ENCODE results near the gene ADCY6.

The ADCY6 gene

DNA sequence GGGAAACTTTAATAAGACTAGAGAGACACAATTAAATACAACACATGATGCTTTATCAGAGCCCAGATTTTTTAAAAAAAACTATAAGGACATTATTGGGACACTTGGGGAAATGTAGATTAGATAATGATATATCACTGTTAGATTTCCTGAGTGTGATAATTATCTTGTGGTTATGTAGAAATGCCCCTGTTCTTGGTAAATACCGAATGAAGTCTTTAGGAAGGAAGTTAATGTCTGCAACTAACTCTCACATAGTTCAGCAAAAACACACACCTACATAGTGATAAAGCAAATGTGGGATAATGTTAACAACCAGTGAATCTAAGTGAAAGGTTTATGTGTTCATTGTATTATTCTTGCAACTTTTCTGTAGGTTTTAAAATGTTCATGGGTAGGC is 14.8 kb upstream of the ADCY6 start:
- no peak overlapping the region for H2AFZ ChIP-seq (ENCODE audit: low read depth, low read length)
- no peak overlapping the region for H3K27ac ChIP-seq (ENCODE audit: low read length)
- H3K79me2 ChIP-seq (ENCODE audit: insufficient read depth, low read length), result no peaks in the 10 kb centered on the region
- no peak overlapping the region for H3K4me2 ChIP-seq (ENCODE audit: insufficient read depth, low read length)
- TF ChIP-seq, protein P1, sequence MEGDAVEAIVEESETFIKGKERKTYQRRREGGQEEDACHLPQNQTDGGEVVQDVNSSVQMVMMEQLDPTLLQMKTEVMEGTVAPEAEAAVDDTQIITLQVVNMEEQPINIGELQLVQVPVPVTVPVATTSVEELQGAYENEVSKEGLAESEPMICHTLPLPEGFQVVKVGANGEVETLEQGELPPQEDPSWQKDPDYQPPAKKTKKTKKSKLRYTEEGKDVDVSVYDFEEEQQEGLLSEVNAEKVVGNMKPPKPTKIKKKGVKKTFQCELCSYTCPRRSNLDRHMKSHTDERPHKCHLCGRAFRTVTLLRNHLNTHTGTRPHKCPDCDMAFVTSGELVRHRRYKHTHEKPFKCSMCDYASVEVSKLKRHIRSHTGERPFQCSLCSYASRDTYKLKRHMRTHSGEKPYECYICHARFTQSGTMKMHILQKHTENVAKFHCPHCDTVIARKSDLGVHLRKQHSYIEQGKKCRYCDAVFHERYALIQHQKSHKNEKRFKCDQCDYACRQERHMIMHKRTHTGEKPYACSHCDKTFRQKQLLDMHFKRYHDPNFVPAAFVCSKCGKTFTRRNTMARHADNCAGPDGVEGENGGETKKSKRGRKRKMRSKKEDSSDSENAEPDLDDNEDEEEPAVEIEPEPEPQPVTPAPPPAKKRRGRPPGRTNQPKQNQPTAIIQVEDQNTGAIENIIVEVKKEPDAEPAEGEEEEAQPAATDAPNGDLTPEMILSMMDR (IDR thresholded peaks at IDR 0.05; ENCODE audit: borderline replicate concordance, extremely low read depth, low read length, poor library complexity, severe bottlenecking), result no peak
- no peak for TF ChIP-seq EZH2 (IDR thresholded peaks at IDR 0.05; ENCODE audit: borderline replicate concordance, low read depth, low read length, severe bottlenecking)
- DNase-seq (no peak), ATAC-seq (ENCODE audit: insufficient read depth, low read depth) (no peak; the same call in 2 of the 3 replicates)
- no peaks in the 10 kb centered on the region for H3K27me3 ChIP-seq (ENCODE audit: insufficient read depth, low read length, poor library complexity)
- no peaks in the 10 kb centered on the region for H3K9me3 ChIP-seq (ENCODE audit: insufficient read depth, low read length, severe bottlenecking)
- no peaks in the 10 kb centered on the region for H4K20me1 ChIP-seq (ENCODE audit: insufficient read depth, low read length)
- no peaks in the 10 kb centered on the region for H3K36me3 ChIP-seq (ENCODE audit: insufficient read depth, low read length)
- no peak overlapping the region for H3K4me3 ChIP-seq (ENCODE audit: low read depth in 1 of 2, low read length in 2 of 2)
- no peak overlapping the region for H3K9ac ChIP-seq (ENCODE audit: low read depth, low read length)
- peaks cover 2% of the 10 kb centered on the region; the same call in 1 of the 2 replicates for H3K4me1 ChIP-seq (ENCODE audit: insufficient read depth, low read length)

DNA sequence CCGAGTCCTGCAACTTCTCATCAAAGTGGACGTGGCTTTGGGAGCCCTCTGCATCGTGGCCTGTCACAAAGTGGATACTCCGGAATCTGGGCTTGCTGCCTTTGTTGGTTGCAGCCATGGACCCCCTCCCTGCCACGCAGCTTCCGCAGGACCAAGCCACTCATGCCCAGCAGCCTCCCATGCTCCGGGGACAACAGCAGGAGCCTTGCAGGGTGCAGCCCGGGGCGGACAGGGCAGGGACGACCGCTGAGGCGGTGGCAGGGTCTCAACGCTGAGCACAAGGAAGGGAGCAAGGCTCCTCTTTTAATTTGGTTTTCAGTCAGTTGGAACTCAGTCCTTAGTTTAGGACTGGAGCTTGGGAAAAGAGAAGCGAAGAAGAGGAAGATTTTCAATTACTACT is 12.1 kb upstream of the ADCY6 start:
- Histone ChIP-seq H3K27me3 (ENCODE audit: insufficient read depth, low read length, poor library complexity) (no peaks in the 10 kb centered on the region), H3K4me3 (ENCODE audit: low read depth in 1 of 2, low read length in 2 of 2) (no peak overlapping the region), H3K27ac (ENCODE audit: low read length) (no peak overlapping the region), H2AFZ (ENCODE audit: low read depth, low read length) (no peak overlapping the region), H3K4me1 (ENCODE audit: insufficient read depth, low read length) (peaks cover 2% of the 10 kb centered on the region; the same call in 1 of the 2 replicates), H3K4me2 (ENCODE audit: insufficient read depth, low read length) (no peak overlapping the region), H4K20me1 (ENCODE audit: insufficient read depth, low read length) (no peaks in the 10 kb centered on the region), H3K9me3 (ENCODE audit: insufficient read depth, low read length, severe bottlenecking) (no peaks in the 10 kb centered on the region), H3K9ac (ENCODE audit: low read depth, low read length) (no peak overlapping the region), H3K79me2 (ENCODE audit: insufficient read depth, low read length) (no peaks in the 10 kb centered on the region), H3K36me3 (ENCODE audit: insufficient read depth, low read length) (no peaks in the 10 kb centered on the region)
- DNase-seq (no peak), ATAC-seq (ENCODE audit: insufficient read depth, low read depth) (no peak)
- TF ChIP-seq EZH2 (IDR thresholded peaks at IDR 0.05; ENCODE audit: borderline replicate concordance, low read depth, low read length, severe bottlenecking), result no peak
- TF ChIP-seq, protein P1 (IDR thresholded peaks at IDR 0.05; ENCODE audit: borderline replicate concordance, extremely low read depth, low read length, poor library complexity, severe bottlenecking), result no peak

DNA sequence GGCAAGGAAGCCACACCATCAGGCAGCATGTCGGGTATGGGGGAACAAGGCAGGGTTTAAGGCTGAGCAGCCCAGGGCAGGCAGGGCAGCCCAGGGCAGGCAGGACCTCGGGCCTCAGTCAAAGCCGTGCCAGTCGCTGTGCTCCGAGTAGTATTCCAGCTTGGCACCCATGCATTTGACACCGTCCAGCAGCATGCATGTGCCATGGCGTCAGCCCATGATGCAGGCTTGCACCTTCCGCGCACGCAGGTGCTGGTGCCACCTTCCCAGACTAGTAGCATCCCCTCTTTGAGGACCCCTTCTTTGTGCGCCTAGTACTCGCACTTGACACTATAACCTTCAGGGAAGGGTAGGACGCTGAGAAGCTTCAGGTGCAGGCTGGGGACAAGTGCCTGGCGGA is 11.6 kb upstream of the ADCY6 start:
- H3K79me2 ChIP-seq (ENCODE audit: insufficient read depth, low read length), result no peaks in the 10 kb centered on the region
- no peaks in the 10 kb centered on the region for H3K27me3 ChIP-seq (ENCODE audit: insufficient read depth, low read length, poor library complexity)
- DNase-seq (no peak), ATAC-seq (ENCODE audit: insufficient read depth, low read depth) (no peak)
- no peak overlapping the region for H3K4me3 ChIP-seq (ENCODE audit: low read depth in 1 of 2, low read length in 2 of 2)
- no peak for TF ChIP-seq EZH2 (IDR thresholded peaks at IDR 0.05; ENCODE audit: borderline replicate concordance, low read depth, low read length, severe bottlenecking)
- TF ChIP-seq, protein P1 (IDR thresholded peaks at IDR 0.05; ENCODE audit: borderline replicate concordance, extremely low read depth, low read length, poor library complexity, severe bottlenecking), result no peak
- no peaks in the 10 kb centered on the region for H3K9me3 ChIP-seq (ENCODE audit: insufficient read depth, low read length, severe bottlenecking)
- no peak overlapping the region for H3K4me2 ChIP-seq (ENCODE audit: insufficient read depth, low read length)
- H2AFZ ChIP-seq (ENCODE audit: low read depth, low read length), result no peak overlapping the region
- H3K27ac ChIP-seq (ENCODE audit: low read length), result no peak overlapping the region
- no peaks in the 10 kb centered on the region for H4K20me1 ChIP-seq (ENCODE audit: insufficient read depth, low read length)
- H3K9ac ChIP-seq (ENCODE audit: low read depth, low read length), result no peak overlapping the region
- peaks cover 2% of the 10 kb centered on the region; the same call in 1 of the 2 replicates for H3K4me1 ChIP-seq (ENCODE audit: insufficient read depth, low read length)
- no peaks in the 10 kb centered on the region for H3K36me3 ChIP-seq (ENCODE audit: insufficient read depth, low read length)

DNA sequence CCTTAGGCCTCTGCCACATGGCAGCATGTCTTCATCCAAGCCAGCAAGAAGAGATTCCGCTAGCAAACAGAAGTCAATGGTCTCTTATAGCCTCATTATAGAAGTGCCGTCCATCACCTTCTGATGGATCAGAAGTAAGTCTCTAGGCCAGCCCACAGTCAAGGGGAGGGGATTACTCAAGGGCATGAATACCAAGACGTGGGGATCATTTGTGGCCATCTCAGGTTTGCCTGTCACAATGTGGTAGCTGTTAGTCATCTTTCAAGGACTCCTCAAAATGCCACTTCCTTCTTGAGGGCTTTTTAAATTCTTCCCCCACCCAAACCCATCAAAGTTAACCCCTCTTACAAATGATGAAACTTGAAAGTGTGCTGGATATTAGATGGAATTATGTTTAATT is 8.1 kb upstream of the ADCY6 start:
- H3K79me2 ChIP-seq (ENCODE audit: insufficient read depth, low read length), result no peaks in the 10 kb centered on the region
- H3K9ac ChIP-seq (ENCODE audit: low read depth, low read length), result no peak overlapping the region
- no peaks in the 10 kb centered on the region for H3K36me3 ChIP-seq (ENCODE audit: insufficient read depth, low read length)
- no peaks in the 10 kb centered on the region; the same call in 1 of the 2 replicates for H3K4me1 ChIP-seq (ENCODE audit: insufficient read depth, low read length)
- DNase-seq (no peak), ATAC-seq (ENCODE audit: insufficient read depth, low read depth) (no peak)
- H3K27me3 ChIP-seq (ENCODE audit: insufficient read depth, low read length, poor library complexity), result no peaks in the 10 kb centered on the region
- no peak overlapping the region for H2AFZ ChIP-seq (ENCODE audit: low read depth, low read length)
- no peaks in the 10 kb centered on the region for H4K20me1 ChIP-seq (ENCODE audit: insufficient read depth, low read length)
- H3K27ac ChIP-seq (ENCODE audit: low read length), result no peak overlapping the region
- no peaks in the 10 kb centered on the region for H3K9me3 ChIP-seq (ENCODE audit: insufficient read depth, low read length, severe bottlenecking)
- H3K4me3 ChIP-seq (ENCODE audit: low read depth in 1 of 2, low read length in 2 of 2), result no peak overlapping the region
- no peak for TF ChIP-seq EZH2 (IDR thresholded peaks at IDR 0.05; ENCODE audit: borderline replicate concordance, low read depth, low read length, severe bottlenecking)
- TF ChIP-seq, protein P1 (IDR thresholded peaks at IDR 0.05; ENCODE audit: borderline replicate concordance, extremely low read depth, low read length, poor library complexity, severe bottlenecking), result no peak
- H3K4me2 ChIP-seq (ENCODE audit: insufficient read depth, low read length), result no peak overlapping the region

Measured in DND-41 (cell line).